Panc1 (cell line): ENCODE results near the gene NDUFV2. TPM values are rescaled to one million over a fixed set of nuclear protein-coding genes. Genes with fewer than 3 reads are reported as not detected.

Experiments
- ATAC-seq: fragments of 200-7000 bp; cut with Tn5 transposase; 2 replicates; pipeline ENCODE4 v1.9.1; 2020; ENCODE audit warnings: mild to moderate bottlenecking, moderate library complexity
- BruUV-seq: library from RNA; stranded (reverse); fragments of 400-500 nt; replicated peaks from 2 replicates; lab custom pipeline; 2021; lab: Mats Ljungman, UMichigan
- CTCF ChIA-PET: fragments of 300-600 bp; sonication (Branson Sonifier 250); formaldehyde crosslinking; loops from one replicate; lab custom pipeline; 2022; ENCODE audit warnings: antibody characterized with exemption; lab: Charles Lee
- POLR2A ChIA-PET: fragments of 300-600 bp; sonication (Branson Sonifier 250); formaldehyde crosslinking; loops from one replicate; lab custom pipeline; 2022; ENCODE audit warnings: antibody characterized with exemption; lab: Charles Lee
- DNase-seq: peaks from one replicate; pipeline ENCODE4 v3.0.0-alpha.2; 2010; ENCODE audit warnings: low read depth, low spot score
- H3K27ac ChIP-seq: 2 replicates; pipeline ENCODE4 v1.5.1; 2011; ENCODE audit warnings: mild to moderate bottlenecking, low read length, inconsistent platforms
- H3K27me3 ChIP-seq: fragments of 200-500 bp; sonication (Bioruptor generic); 2 replicates; pipeline ENCODE4 v1.6.0; 2014; ENCODE audit warnings: low read length, inconsistent platforms; ENCODE audit not compliant: control insufficient read depth, insufficient read depth
- H3K36me3 ChIP-seq: fragments of 200-500 bp; sonication (Bioruptor generic); 2 replicates; pipeline ENCODE4 v1.5.1; 2014; ENCODE audit warnings: inconsistent platforms, mild to moderate bottlenecking, low read length, moderate library complexity; ENCODE audit not compliant: control insufficient read depth, insufficient read depth
- H3K4me1 ChIP-seq: 2 replicates; pipeline ENCODE4 v1.5.1; 2011; ENCODE audit warnings: inconsistent platforms, mild to moderate bottlenecking, low read length, moderate library complexity; ENCODE audit not compliant: control insufficient read depth, insufficient read depth
- H3K4me3 ChIP-seq, 2 experiments: 2 replicates each; pipeline ENCODE4 v1.5.1; 2011 to 2012; ENCODE audit warnings: low read depth in 2 of 2, low read length in 2 of 2, mild to moderate bottlenecking in 2 of 2, inconsistent platforms in 1 of 2, moderate library complexity in 1 of 2
- H3K9me3 ChIP-seq: fragments of 200-500 bp; sonication (Bioruptor generic); 2 replicates; pipeline ENCODE4 v1.5.1; 2014; ENCODE audit warnings: low read depth, mild to moderate bottlenecking, inconsistent platforms, low read length, moderate library complexity; ENCODE audit not compliant: control insufficient read depth, insufficient read depth
- POLR2AphosphoS5 ChIP-seq: IDR thresholded peaks from 2 replicates; pipeline ENCODE4 v1.6.1; 2012; ENCODE audit warnings: mild to moderate bottlenecking, low read depth, low read length, moderate library complexity
- SIN3A ChIP-seq: IDR thresholded peaks from 2 replicates; pipeline ENCODE4 v1.6.1; 2012; ENCODE audit warnings: low read depth, mild to moderate bottlenecking, low read length, moderate library complexity, borderline replicate concordance; ENCODE audit not compliant: insufficient read depth
- TCF7L2 ChIP-seq: IDR thresholded peaks from 2 replicates; pipeline ENCODE4 v1.6.1; 2011; ENCODE audit warnings: mild to moderate bottlenecking, low read depth, low read length, inconsistent platforms
- in situ Hi-C: cut with HindIII; loops from 2 replicates; pipeline ENCODE4 v1.10.0; 2016; ENCODE audit warnings: low sequenced_read_pairs, low pct_unique_long_range_greater_than_20kb
- intact Hi-C: fragments of 100-400 bp; cut with micrococcal nuclease; formaldehyde crosslinking; loops from one replicate; pipeline ENCODE4 v1.10.0; 2022; ENCODE audit not compliant: unreplicated experiment
- total RNA-seq: library from RNA; stranded (reverse); gene quantifications from one replicate; pipeline ENCODE4 v1.2.1, GENCODE V29; 2021; ENCODE audit not compliant: unreplicated experiment
- TF ChIP-seq, protein P1 (sequence below): fragments of 450-650 bp; IDR thresholded peaks from 2 replicates; pipeline ENCODE4 v1.5.1; 2017; ENCODE audit warnings: mild to moderate bottlenecking
- TF ChIP-seq, protein P2 (sequence below), 2 experiments: IDR thresholded peaks; 2 replicates each; pipeline ENCODE4 v1.6.1; 2011 to 2012; ENCODE audit warnings: low read depth in 2 of 2, control low read depth in 1 of 2, low read length in 1 of 2, mild to moderate bottlenecking in 1 of 2, moderate library complexity in 1 of 2; ENCODE audit not compliant: insufficient read depth in 1 of 2

The NDUFV2 gene
- total RNA-seq, 1 experiment from 2014 or later = 157 TPM

- in situ Hi-C loops = no loop called here
- ChIA-PET CTCF (no interaction called here), POLR2A (no interaction called here)
- Histone ChIP-seq H3K27ac (no peak overlapping the region), H3K4me3 (no peak overlapping the region), H3K9me3 (no peaks in the 10 kb centered on the region), H3K27me3 (no peaks in the 10 kb centered on the region), H3K4me1 (peaks cover 4% of the 10 kb centered on the region; the same call in 1 of the 2 replicates), H3K36me3 (no peaks in the 10 kb centered on the region)
- intact Hi-C loops = no loop called here
- TF ChIP-seq SIN3A (no peak), POLR2AphosphoS5 (no peak), TCF7L2 (no peak)
- TF ChIP-seq, protein P1, sequence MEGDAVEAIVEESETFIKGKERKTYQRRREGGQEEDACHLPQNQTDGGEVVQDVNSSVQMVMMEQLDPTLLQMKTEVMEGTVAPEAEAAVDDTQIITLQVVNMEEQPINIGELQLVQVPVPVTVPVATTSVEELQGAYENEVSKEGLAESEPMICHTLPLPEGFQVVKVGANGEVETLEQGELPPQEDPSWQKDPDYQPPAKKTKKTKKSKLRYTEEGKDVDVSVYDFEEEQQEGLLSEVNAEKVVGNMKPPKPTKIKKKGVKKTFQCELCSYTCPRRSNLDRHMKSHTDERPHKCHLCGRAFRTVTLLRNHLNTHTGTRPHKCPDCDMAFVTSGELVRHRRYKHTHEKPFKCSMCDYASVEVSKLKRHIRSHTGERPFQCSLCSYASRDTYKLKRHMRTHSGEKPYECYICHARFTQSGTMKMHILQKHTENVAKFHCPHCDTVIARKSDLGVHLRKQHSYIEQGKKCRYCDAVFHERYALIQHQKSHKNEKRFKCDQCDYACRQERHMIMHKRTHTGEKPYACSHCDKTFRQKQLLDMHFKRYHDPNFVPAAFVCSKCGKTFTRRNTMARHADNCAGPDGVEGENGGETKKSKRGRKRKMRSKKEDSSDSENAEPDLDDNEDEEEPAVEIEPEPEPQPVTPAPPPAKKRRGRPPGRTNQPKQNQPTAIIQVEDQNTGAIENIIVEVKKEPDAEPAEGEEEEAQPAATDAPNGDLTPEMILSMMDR = no peak
- TF ChIP-seq, protein P2, sequence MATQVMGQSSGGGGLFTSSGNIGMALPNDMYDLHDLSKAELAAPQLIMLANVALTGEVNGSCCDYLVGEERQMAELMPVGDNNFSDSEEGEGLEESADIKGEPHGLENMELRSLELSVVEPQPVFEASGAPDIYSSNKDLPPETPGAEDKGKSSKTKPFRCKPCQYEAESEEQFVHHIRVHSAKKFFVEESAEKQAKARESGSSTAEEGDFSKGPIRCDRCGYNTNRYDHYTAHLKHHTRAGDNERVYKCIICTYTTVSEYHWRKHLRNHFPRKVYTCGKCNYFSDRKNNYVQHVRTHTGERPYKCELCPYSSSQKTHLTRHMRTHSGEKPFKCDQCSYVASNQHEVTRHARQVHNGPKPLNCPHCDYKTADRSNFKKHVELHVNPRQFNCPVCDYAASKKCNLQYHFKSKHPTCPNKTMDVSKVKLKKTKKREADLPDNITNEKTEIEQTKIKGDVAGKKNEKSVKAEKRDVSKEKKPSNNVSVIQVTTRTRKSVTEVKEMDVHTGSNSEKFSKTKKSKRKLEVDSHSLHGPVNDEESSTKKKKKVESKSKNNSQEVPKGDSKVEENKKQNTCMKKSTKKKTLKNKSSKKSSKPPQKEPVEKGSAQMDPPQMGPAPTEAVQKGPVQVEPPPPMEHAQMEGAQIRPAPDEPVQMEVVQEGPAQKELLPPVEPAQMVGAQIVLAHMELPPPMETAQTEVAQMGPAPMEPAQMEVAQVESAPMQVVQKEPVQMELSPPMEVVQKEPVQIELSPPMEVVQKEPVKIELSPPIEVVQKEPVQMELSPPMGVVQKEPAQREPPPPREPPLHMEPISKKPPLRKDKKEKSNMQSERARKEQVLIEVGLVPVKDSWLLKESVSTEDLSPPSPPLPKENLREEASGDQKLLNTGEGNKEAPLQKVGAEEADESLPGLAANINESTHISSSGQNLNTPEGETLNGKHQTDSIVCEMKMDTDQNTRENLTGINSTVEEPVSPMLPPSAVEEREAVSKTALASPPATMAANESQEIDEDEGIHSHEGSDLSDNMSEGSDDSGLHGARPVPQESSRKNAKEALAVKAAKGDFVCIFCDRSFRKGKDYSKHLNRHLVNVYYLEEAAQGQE (IDR thresholded peaks at IDR 0.05; ENCODE audit: insufficient read depth in 1 of 2, low read depth in 2 of 2, low read length in 1 of 2) = no peak
- DNase-seq (no peak), ATAC-seq (0 out of 2 replicates have a peak, but pooled peaks have one; percentile 30)
- no TSS peak for BruUV-seq
Observed at GRCh38 chr18:9174302-9174701, 71.8 kb downstream of the NDUFV2 start.

DNA sequence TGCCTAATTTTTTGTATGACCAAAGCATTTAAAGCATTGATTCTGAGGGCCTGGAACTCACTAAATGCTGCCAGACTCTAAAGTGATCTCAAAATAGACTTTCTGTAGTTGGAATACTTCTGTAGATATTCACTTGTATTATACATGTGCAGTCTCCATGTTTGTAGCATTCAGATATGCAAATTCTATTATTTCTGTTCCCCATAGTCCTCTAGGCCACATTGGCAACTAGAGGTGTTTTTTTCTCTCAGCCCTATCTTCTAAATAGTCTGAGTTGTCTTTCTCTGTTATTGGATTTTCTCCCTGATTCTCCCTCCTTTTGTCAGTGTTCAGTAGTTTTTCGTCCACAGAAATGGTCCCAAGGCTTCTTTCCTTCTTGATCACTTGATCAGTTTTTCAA, 72.6 kb downstream of the NDUFV2 start:
- no peak for DNase-seq
- no peak overlapping the region for H3K27ac ChIP-seq
- TF ChIP-seq TCF7L2 = no peak
- TF ChIP-seq, protein P2 (IDR thresholded peaks at IDR 0.05; ENCODE audit: insufficient read depth in 1 of 2, low read depth in 2 of 2, low read length in 1 of 2) = no peak
- TF ChIP-seq SIN3A = no peak
- no peak for TF ChIP-seq POLR2AphosphoS5
- TF ChIP-seq, protein P1 = no peak
- no peaks in the 10 kb centered on the region for H3K27me3 ChIP-seq
- no peak for ATAC-seq
- no peaks in the 10 kb centered on the region for H3K36me3 ChIP-seq
- H3K4me3 ChIP-seq = no peak overlapping the region
- in situ Hi-C loops (no loop called here), intact Hi-C loops (no loop called here)
- ChIA-PET CTCF (no interaction called here), POLR2A (no interaction called here)
- H3K4me1 ChIP-seq = peaks cover 4% of the 10 kb centered on the region; the same call in 1 of the 2 replicates
- H3K9me3 ChIP-seq = no peaks in the 10 kb centered on the region
- BruUV-seq = no TSS peak
